Stomach smooth muscle (tissue), 2 donors: ENCODE results near the gene TBCD.
"Not testable (repeated sequence)": the region's sequence is repeated elsewhere in the genome, so short reads cannot be mapped to it uniquely, and the experiment has no call there.

Experiments used
- H3K27ac ChIP-seq: one replicate; pipeline ENCODE4 v1.7.0; 2013; ENCODE audit warnings: mild to moderate bottlenecking, low read length, inconsistent platforms
- H3K27me3 ChIP-seq, 2 donors: one replicate each; pipeline ENCODE4 v1.7.0; 2013; ENCODE audit warnings: low read length in 2 of 2; ENCODE audit not compliant: insufficient read depth in 2 of 2, control insufficient read depth in 1 of 2
- H3K36me3 ChIP-seq, 2 donors: one replicate each; pipeline ENCODE4 v1.7.0; 2013; ENCODE audit warnings: low read length in 2 of 2; ENCODE audit not compliant: control insufficient read depth in 2 of 2, insufficient read depth in 2 of 2
- H3K4me1 ChIP-seq: one replicate; pipeline ENCODE4 v1.7.0; 2013; ENCODE audit warnings: low read length; ENCODE audit not compliant: control insufficient read depth, insufficient read depth
- H3K4me3 ChIP-seq, 2 donors: one replicate each; pipeline ENCODE4 v1.7.0; 2013; ENCODE audit warnings: low read length in 2 of 2
- H3K9ac ChIP-seq, 2 donors: one replicate each; pipeline ENCODE4 v1.7.0; 2013; ENCODE audit warnings: low read length in 2 of 2, mild to moderate bottlenecking in 1 of 2
- H3K9me3 ChIP-seq, 2 donors: one replicate each; pipeline ENCODE4 v1.7.0; 2013; ENCODE audit warnings: low read length in 2 of 2; ENCODE audit not compliant: control insufficient read depth in 2 of 2
- donor health status: healthy.
- donor health status: Pancreatic carcinoma.

Gene TBCD

DNA sequence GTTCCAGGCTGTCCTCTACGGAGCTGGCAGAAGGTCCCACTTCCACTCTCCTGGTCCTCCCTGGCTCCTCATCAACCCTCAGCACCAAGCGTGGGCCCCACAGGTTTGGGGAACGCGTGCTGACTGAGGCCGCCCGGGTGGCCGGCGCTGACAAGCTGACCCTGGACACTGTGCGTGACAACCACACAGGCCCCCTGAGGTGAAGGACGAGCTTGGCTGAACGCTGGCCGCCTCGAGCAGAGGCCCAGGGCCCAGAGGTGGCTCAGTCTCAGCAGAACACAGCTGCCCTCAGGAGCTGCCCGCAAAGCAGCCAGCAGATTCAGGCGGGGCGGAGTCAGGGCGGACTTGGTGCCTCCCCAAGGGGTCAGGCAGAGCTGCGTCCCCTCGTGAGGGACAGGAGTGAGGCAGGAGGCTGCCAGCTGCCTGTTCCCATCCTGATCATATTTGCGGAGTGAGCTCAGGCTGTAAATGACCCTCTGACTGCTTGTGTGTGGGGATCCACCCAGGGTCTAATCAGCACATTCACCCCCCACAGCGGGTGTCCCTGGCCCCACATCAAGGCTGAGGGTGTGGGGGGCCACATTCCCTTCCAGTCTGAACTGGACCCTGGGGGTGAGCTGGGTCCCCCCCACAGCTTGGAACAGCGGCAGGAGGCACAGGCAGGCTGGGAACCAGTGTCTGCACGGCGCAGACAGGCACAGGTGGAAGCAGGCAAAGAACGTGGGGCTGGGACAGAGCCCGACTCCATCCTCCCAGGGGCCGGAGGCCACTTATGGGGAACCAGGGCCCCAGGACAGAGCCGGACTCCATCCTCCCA is 222.5 kb downstream of the TBCD start:
- no peak overlapping the region for H3K4me3 ChIP-seq

GRCh38 chr17:82976982-82977488 is 225.2 kb downstream of the TBCD start:
- Histone ChIP-seq H3K27me3 (no peaks in the 10 kb centered on the region), H3K4me3 (no peak overlapping the region), H3K9me3 (no peaks in the 10 kb centered on the region), H3K27ac (no peak overlapping the region), H3K9ac (no peak overlapping the region), H3K36me3 (no peaks in the 10 kb centered on the region), H3K4me1 (no peaks in the 10 kb centered on the region)

More for the DNA sequence above, 222.5 kb downstream of the TBCD start:
- Histone ChIP-seq H3K27ac (no peak overlapping the region), H3K36me3 (no peaks in the 10 kb centered on the region), H3K9me3 (no peaks in the 10 kb centered on the region), H3K4me1 (no peaks in the 10 kb centered on the region), H3K9ac (no peak overlapping the region), H3K27me3 (no peaks in the 10 kb centered on the region)

- H3K36me3 ChIP-seq, result no peaks in the 10 kb centered on the region
Observed at GRCh38 chr17:82977606-82978005, 225.7 kb downstream of the TBCD start.

DNA sequence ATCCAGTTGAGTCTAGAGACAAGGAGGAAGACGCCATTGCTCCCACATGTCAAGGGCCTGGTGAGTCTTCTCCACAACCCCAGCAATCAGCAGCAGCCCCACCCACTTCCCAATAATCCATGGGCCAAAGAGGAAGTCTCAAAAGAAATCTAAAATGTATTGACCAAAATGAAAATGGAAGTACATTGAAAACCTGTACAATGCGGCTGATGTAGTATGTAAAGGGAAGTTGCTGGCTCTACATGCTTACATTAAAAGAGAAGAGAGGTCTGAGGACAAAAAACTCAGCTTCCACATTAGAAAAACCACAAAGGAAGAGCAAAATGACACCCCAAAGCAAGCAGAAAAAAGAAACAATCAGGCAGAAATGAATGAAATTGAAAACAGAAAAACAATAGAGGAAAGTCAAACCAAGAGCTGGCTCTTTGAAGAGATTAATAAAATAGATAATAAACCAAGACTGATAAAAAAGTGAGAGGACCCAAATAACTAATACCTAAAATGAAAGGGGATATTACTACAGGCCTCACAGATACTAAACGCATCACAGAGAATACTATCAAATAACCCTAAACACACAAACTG is 227.0 kb downstream of the TBCD start:
- H3K4me3 ChIP-seq, result no peak overlapping the region
- H3K4me1 ChIP-seq, result no peaks in the 10 kb centered on the region
- H3K9ac ChIP-seq, result no peak overlapping the region
- H3K36me3 ChIP-seq, result no peaks in the 10 kb centered on the region
- no peaks in the 10 kb centered on the region for H3K9me3 ChIP-seq
- H3K27me3 ChIP-seq, result no peaks in the 10 kb centered on the region
- no peak overlapping the region for H3K27ac ChIP-seq

More at GRCh38 chr17:82977606-82978005, 225.7 kb downstream of the TBCD start:
- Histone ChIP-seq H3K4me3 (no peak overlapping the region), H3K27ac (no peak overlapping the region), H3K9ac (no peak overlapping the region), H3K9me3 (no peaks in the 10 kb centered on the region), H3K27me3 (no peaks in the 10 kb centered on the region), H3K4me1 (no peaks in the 10 kb centered on the region)

GRCh38 chr17:82979718-82980117 is 227.9 kb downstream of the TBCD start:
- Histone ChIP-seq H3K36me3 (no peaks in the 10 kb centered on the region), H3K9me3 (no peaks in the 10 kb centered on the region), H3K4me3 (no peak overlapping the region), H3K9ac (no peak overlapping the region), H3K27ac (no peak overlapping the region), H3K27me3 (no peaks in the 10 kb centered on the region), H3K4me1 (no peaks in the 10 kb centered on the region)

DNA sequence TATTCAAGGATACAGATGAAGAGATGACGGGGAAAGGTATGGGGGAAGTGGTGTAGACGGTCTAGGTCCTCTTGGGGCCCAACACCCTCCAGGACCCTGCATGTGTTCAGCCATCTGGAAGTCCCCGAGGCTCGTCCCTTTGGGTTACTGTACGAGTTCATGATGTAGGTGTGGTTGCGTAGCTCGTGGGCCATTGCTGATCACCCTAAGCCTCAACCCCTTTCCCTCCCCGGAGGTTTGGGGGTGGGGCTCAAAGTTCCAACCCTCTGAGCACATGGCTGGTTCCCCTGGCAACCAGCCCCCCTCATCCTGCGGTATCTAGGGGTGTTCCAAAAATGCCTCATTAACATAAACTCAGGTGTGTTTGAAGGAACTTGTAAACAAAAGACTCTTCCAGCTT is 228.8 kb downstream of the TBCD start:
- no peaks in the 10 kb centered on the region for H3K4me1 ChIP-seq
- no peak overlapping the region for H3K9ac ChIP-seq
- H3K27ac ChIP-seq, result no peak overlapping the region
- no peak overlapping the region for H3K4me3 ChIP-seq
- H3K36me3 ChIP-seq, result no peaks in the 10 kb centered on the region
- H3K27me3 ChIP-seq, result no peaks in the 10 kb centered on the region
- H3K9me3 ChIP-seq, result no peaks in the 10 kb centered on the region

GRCh38 chr17:82981141-82981730 is 229.4 kb downstream of the TBCD start:
- H3K9ac ChIP-seq, result no peak overlapping the region
- peaks cover 2% of the 10 kb centered on the region for H3K4me1 ChIP-seq
- H3K4me3 ChIP-seq, result no peak overlapping the region
- no peaks in the 10 kb centered on the region for H3K36me3 ChIP-seq
- H3K27me3 ChIP-seq, result no peaks in the 10 kb centered on the region
- no peaks in the 10 kb centered on the region for H3K9me3 ChIP-seq
- H3K27ac ChIP-seq, result no peak overlapping the region

DNA sequence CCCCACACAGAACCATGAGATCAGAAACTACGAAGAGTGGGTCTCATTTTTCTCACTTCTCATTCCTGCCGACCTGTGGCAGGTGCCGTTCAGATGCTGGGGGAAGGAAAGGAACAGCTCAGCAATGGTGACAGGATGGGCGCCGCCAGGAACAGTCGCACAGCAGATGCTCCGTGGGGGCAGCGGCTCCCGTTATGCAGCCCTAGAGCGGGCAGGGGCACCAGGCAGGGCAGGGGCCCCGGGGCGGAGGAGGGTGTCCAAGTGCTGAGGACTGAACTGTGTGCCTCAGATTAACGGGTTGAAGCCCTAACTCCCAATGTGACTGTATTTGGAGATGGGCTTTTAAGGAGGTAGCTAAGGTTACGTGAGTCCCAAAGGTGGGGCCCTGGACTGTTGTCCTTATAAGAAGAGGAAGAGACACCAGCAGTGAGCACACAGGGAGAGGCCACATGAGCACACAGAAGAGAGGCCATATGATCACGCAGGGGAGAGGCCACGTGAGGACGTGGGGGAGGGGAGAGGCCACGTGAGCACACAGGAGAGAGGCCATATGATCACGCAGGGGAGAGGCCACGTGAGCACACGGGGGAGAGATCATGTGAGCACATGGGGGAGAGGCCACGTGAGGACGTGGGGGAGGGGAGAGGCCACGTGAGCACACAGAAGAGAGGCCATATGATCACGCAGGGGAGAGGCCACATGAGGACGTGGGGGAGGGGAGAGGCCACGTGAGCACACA is 231.8 kb downstream of the TBCD start:
- no peaks in the 10 kb centered on the region for H3K27me3 ChIP-seq
- H3K4me3 ChIP-seq, result no peak overlapping the region
- no peaks in the 10 kb centered on the region for H3K9me3 ChIP-seq
- no peak overlapping the region for H3K27ac ChIP-seq
- H3K9ac ChIP-seq, result no peak overlapping the region
- H3K4me1 ChIP-seq, result peaks cover 2% of the 10 kb centered on the region
- H3K36me3 ChIP-seq, result no peaks in the 10 kb centered on the region

- not testable (repeated sequence) for H3K9ac ChIP-seq, H3K9me3 ChIP-seq, H3K4me1 ChIP-seq, H3K27ac ChIP-seq, H3K4me3 ChIP-seq, H3K36me3 ChIP-seq, H3K27me3 ChIP-seq
Observed at GRCh38 chr17:82984249-82984617, 232.4 kb downstream of the TBCD start.

DNA sequence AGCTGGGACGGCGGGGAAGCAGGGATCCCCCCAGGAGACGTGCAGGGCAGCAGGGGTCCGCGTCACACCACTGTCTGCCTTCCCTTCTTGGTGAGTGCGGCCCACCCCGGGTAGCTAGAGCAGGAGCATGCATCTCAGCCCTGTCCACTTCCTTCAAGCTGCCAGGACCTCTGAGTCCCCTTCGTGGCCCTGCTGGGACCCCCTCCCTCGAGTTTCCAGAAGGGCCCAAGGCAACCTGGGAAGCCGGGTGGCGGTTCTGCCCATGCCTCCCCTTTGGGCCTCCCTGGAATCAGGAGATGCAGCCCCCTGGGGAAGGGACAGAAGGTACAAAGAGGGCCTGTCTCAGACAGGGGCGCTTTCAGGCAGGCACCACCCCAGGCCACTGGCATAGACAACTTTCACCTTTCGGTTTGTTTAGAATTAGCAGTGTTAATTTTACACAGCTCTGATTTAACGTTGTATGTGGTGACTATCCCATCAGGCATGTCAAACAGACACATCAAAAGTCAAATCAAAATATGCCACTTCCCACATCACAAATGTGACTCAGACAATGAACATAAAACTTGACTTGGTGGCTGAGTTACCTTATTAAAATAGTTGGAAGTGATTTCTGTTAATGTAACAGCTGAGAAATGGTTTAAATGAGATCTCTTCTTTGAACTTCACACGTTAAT is 233.0 kb downstream of the TBCD start:
- Histone ChIP-seq H3K4me1 (peaks cover 2% of the 10 kb centered on the region), H3K36me3 (no peaks in the 10 kb centered on the region), H3K4me3 (no peak overlapping the region), H3K27me3 (no peaks in the 10 kb centered on the region), H3K9ac (no peak overlapping the region), H3K9me3 (no peaks in the 10 kb centered on the region), H3K27ac (no peak overlapping the region)
